DOHH2 (cell line): Measurements from ENCODE around the gene HAPLN3.

ENCODE experiments used
- H3F3A ChIP-seq: fragments of 200-600 bp; sonication (generic), shearing (Covaris generic); 2 replicates; pipeline ENCODE4 v1.6.0; 2016; ENCODE audit warnings: antibody characterized with exemption, mild to moderate bottlenecking; ENCODE audit not compliant: control insufficient read depth, insufficient read depth
- H3K27ac ChIP-seq: fragments of 200-600 bp; sonication (generic); 2 replicates; pipeline ENCODE4 v1.5.1; 2014; ENCODE audit warnings: low read depth, mild to moderate bottlenecking, low read length, moderate library complexity
- H3K27me3 ChIP-seq: fragments of 200-600 bp; sonication (generic); 2 replicates; pipeline ENCODE4 v1.6.1; 2014; ENCODE audit warnings: mild to moderate bottlenecking, low read length, mixed read lengths; ENCODE audit not compliant: control insufficient read depth
- H3K36me3 ChIP-seq: fragments of 200-600 bp; sonication (generic); 2 replicates; pipeline ENCODE4 v1.6.1; 2014; ENCODE audit warnings: mild to moderate bottlenecking, low read length, moderate library complexity, mixed read lengths; ENCODE audit not compliant: control insufficient read depth
- H3K4me1 ChIP-seq: fragments of 200-600 bp; sonication (generic); 2 replicates; pipeline ENCODE4 v1.6.1; 2014; ENCODE audit warnings: mild to moderate bottlenecking, low read length, mixed read lengths; ENCODE audit not compliant: control insufficient read depth
- H3K4me2 ChIP-seq: fragments of 200-600 bp; sonication (generic); 2 replicates; pipeline ENCODE4 v1.6.0; 2014; ENCODE audit warnings: mild to moderate bottlenecking, low read length, moderate library complexity
- H3K4me3 ChIP-seq: fragments of 200-600 bp; sonication (generic); 2 replicates; pipeline ENCODE4 v1.5.1; 2014; ENCODE audit warnings: mild to moderate bottlenecking, low read length, mixed read lengths
- H3K79me2 ChIP-seq: fragments of 200-600 bp; sonication (generic); 2 replicates; pipeline ENCODE4 v1.6.1; 2014; ENCODE audit warnings: mild to moderate bottlenecking, low read length, mixed read lengths; ENCODE audit not compliant: control insufficient read depth
- H3K9me2 ChIP-seq: fragments of 200-600 bp; sonication (generic); replicated peaks from 2 replicates; pipeline ENCODE4 v1.6.1; 2014; ENCODE audit warnings: mild to moderate bottlenecking, low read length, mixed read lengths; ENCODE audit not compliant: control insufficient read depth
- H3K9me3 ChIP-seq: fragments of 200-600 bp; sonication (generic); 2 replicates; pipeline ENCODE4 v1.6.1; 2014; ENCODE audit warnings: antibody characterized with exemption, low read length, mixed read lengths; ENCODE audit not compliant: control insufficient read depth, insufficient read depth
- H4K20me1 ChIP-seq: fragments of 200-600 bp; sonication (generic); 2 replicates; pipeline ENCODE4 v1.6.0; 2014; ENCODE audit warnings: low read depth, mild to moderate bottlenecking, antibody characterized with exemption, low read length, moderate library complexity; ENCODE audit not compliant: control insufficient read depth, insufficient read depth
- EZH2phosphoT487 ChIP-seq: fragments of 200-600 bp; sonication (generic); IDR thresholded peaks from 2 replicates; pipeline ENCODE4 v1.6.1; 2017; ENCODE audit warnings: borderline replicate concordance, mild to moderate bottlenecking, antibody characterized with exemption, low read length, moderate library complexity, mixed read lengths
- TF ChIP-seq, protein P1 (sequence below): fragments of 200-600 bp; sonication (generic); IDR thresholded peaks from one replicate; pipeline ENCODE4 v1.5.1; 2014; ENCODE audit warnings: antibody characterized with exemption, mild to moderate bottlenecking, low read depth, low read length; ENCODE audit not compliant: poor library complexity, severe bottlenecking

Gene HAPLN3

DNA sequence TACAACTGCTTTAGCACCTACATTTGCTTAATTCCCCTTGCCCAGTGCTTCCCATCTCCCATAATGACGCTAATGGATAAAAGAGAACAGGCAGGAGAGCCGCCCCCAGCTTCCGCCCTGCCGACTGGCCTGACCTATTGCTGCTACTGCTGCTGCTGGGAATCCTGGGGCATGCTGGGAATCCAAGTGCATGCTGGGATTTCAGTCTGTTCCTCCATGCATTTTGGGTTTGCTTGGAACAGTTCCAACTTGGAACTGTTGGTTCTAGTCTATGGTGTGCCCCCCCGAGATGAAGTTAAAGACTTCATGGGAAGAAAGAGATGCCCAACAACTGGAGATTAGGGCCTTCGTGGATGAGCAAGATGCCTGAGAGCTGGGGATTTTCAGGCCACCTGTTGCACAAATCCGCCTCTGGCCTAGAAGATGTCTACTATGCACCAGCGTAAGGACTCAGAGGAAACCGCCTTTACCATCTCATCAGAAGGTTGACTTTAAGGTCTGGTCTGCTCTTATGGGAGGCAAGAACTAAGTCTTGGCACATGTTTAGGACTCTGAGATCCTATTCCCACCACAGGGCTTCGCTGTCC, 29.0 kb downstream of the HAPLN3 start:
- H3K79me2 ChIP-seq: no peaks in the 10 kb centered on the region
- no peaks in the 10 kb centered on the region for H3K9me3 ChIP-seq
- H3F3A ChIP-seq: no peaks in the 10 kb centered on the region
- H3K4me2 ChIP-seq: no peak overlapping the region
- no peaks in the 10 kb centered on the region for H4K20me1 ChIP-seq
- H3K36me3 ChIP-seq: no peaks in the 10 kb centered on the region
- H3K9me2 ChIP-seq: no peaks in the 10 kb centered on the region
- no peaks in the 10 kb centered on the region for H3K4me1 ChIP-seq
- H3K27me3 ChIP-seq: peaks cover 3% of the 10 kb centered on the region; the same call in 1 of the 2 replicates
- H3K4me3 ChIP-seq: no peak overlapping the region
- no peak for TF ChIP-seq EZH2phosphoT487
- TF ChIP-seq, protein P1, sequence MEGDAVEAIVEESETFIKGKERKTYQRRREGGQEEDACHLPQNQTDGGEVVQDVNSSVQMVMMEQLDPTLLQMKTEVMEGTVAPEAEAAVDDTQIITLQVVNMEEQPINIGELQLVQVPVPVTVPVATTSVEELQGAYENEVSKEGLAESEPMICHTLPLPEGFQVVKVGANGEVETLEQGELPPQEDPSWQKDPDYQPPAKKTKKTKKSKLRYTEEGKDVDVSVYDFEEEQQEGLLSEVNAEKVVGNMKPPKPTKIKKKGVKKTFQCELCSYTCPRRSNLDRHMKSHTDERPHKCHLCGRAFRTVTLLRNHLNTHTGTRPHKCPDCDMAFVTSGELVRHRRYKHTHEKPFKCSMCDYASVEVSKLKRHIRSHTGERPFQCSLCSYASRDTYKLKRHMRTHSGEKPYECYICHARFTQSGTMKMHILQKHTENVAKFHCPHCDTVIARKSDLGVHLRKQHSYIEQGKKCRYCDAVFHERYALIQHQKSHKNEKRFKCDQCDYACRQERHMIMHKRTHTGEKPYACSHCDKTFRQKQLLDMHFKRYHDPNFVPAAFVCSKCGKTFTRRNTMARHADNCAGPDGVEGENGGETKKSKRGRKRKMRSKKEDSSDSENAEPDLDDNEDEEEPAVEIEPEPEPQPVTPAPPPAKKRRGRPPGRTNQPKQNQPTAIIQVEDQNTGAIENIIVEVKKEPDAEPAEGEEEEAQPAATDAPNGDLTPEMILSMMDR: no peak
- no peak overlapping the region for H3K27ac ChIP-seq

DNA sequence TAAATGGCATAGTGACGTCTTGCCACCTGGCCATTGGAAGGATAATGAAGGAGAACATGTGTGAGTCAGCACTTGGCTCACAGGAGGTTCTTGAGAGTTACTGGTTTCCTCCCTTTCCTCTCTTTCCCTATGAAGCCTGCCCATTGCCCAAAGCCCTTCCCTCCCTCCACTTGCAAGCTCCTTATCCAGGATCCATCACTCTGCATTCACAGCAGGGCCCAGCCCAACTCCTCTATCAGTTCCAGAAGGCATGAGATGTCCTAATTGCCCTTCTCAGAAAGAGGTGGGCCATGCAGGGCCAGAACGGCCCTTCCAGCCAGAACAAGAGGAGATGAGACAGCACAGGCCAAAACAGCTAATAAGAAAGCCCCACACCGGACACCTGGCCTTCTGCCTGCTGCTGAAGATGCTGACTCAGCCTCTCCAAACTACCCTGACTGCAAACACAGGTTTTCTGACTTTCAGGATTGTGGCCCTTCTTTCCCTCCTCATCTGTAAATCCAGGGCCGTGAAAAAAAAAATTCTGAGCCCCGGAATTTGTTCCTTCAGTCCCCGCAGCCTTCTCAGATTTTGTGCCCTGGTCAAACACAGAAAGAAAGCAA, 29.7 kb downstream of the HAPLN3 start:
- H3K36me3 ChIP-seq: no peaks in the 10 kb centered on the region

DNA sequence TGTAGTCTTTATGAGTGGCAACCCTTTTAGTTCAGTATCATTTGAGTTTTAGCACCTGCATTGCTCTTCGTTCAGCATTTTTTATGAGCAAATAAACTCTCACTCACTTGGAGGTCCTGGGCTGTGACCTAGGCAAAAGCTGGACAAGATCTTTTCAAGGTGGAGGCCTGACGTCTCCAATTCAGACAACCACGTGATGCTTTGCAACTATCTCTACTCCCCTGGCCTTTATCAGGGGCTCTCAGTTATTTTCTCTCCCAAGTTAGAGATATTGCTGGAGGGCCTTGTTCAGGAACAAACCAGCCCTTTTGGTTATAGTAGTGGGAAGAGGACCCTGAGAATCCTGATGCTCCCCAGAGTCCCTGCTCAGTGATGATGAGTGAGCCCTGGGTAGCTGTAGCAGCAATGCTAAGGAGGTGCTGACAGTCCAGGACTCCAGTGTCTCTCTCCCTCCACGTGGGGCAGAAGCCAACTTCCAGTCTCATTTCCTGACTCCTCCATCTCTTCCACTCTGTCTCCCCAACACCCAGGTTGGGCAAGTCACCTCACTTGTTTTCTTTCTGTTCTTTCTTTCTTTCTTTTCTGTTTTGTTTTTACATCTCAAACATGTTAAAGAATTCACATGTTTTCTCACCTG, 30.4 kb downstream of the HAPLN3 start:
- no peak overlapping the region for H3K4me2 ChIP-seq
- no peaks in the 10 kb centered on the region for H4K20me1 ChIP-seq
- H3F3A ChIP-seq: no peaks in the 10 kb centered on the region
- no peak overlapping the region for H3K27ac ChIP-seq
- H3K79me2 ChIP-seq: no peaks in the 10 kb centered on the region
- H3K27me3 ChIP-seq: peaks cover 3% of the 10 kb centered on the region; the same call in 1 of the 2 replicates
- TF ChIP-seq, protein P1: no peak
- no peak for TF ChIP-seq EZH2phosphoT487
- no peaks in the 10 kb centered on the region for H3K9me3 ChIP-seq
- H3K4me3 ChIP-seq: no peak overlapping the region
- no peaks in the 10 kb centered on the region for H3K36me3 ChIP-seq
- H3K4me1 ChIP-seq: no peaks in the 10 kb centered on the region
- no peaks in the 10 kb centered on the region for H3K9me2 ChIP-seq

More for the DNA sequence above, 29.7 kb downstream of the HAPLN3 start:
- Histone ChIP-seq H4K20me1 (no peaks in the 10 kb centered on the region), H3K9me3 (no peaks in the 10 kb centered on the region), H3K9me2 (no peaks in the 10 kb centered on the region), H3K27ac (no peak overlapping the region), H3K79me2 (no peaks in the 10 kb centered on the region), H3K4me3 (no peak overlapping the region), H3F3A (no peaks in the 10 kb centered on the region), H3K4me2 (no peak overlapping the region), H3K27me3 (peaks cover 3% of the 10 kb centered on the region; the same call in 1 of the 2 replicates), H3K4me1 (no peaks in the 10 kb centered on the region)
- no peak for TF ChIP-seq EZH2phosphoT487
- TF ChIP-seq, protein P1: no peak
